GM19397 (cell line): Measurements from ENCODE around the gene UNKL.
"Not testable (repeated sequence)": the region's sequence is repeated elsewhere in the genome, so short reads cannot be mapped to it uniquely, and the experiment has no call there.

Experiments
- ATAC-seq: cut with Tn5 transposase; IDR thresholded peaks from one replicate; pipeline ENCODE4 v1.9.1; 2021; ENCODE audit warnings: mild to moderate bottlenecking, moderate library complexity; ENCODE audit not compliant: unreplicated experiment

UNKL gene

DNA sequence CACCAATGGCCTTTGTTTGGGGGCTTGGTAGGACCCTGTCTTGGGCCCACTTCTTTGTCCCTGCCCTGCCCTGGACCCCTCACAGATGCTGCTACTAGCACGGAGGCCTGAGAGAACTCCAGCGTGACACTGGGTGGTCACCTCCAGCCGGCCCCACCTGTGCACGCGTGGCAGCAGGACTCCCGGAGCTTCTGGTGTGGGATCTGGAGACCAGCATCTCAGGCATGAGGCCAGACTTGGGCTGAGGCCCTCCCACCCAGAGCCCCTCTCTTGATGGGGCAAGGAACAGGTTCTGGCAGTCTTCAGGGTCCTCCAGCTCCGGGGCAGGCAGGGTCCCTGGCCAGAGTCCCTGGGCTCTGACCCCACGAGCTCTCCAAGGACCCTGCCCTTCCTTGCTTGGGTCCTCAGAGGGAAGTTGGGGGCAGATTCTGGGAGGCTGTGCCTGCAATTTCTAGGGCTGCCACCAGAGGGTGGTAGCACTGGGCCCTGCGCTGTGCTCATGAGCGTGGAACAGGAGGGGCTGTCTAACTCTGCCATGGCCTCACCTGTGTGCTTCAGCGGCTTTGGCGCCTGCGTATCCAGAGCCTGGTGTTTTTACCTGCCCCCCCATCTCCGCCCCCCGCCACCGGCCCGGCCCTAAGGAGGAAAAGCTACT is 84.1 kb downstream of the UNKL start:
- no peak for ATAC-seq

DNA sequence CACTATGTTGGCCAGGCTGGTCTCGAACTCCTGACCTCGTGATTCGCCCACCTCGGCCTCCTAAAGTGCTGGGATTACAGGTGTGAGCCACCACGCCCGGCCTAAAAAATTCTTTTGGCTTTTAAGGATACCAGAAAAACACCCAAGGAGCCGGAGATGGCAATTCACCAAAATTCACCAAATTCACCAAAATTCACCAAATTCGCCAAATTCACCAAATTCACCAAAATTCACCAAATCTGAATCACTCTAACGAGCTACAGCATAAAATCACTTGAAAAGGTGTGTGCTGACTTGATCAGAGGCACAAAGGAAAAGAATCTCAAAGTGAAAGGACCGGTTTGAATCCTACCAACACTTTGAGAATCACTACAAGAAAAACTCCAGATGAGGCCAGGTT is 85.5 kb downstream of the UNKL start:
- ATAC-seq, result not testable (repeated sequence)

- ATAC-seq, result not testable (repeated sequence)
These were observed 86.4 kb downstream of the UNKL start for GRCh38 chr16:1328136-1328535.

DNA sequence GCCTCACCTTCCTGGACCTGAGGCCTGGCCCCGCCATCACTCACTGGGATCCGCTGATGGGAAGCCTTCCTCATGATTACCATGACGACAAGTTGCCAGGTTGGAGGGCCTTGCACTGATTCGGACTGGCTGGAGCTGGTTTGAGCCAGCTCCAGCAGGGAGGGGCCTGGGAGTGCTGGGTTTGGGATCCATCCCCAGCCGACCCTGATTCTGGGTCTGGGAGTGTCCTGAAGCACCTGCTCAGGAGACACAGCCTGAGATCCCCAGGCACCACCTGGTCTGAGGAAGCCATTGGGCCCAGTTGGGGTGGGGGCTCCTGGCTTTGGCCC is 86.9 kb downstream of the UNKL start:
- no peak for ATAC-seq

- no peak for ATAC-seq
These were observed 87.4 kb downstream of the UNKL start for GRCh38 chr16:1326946-1327618.

DNA sequence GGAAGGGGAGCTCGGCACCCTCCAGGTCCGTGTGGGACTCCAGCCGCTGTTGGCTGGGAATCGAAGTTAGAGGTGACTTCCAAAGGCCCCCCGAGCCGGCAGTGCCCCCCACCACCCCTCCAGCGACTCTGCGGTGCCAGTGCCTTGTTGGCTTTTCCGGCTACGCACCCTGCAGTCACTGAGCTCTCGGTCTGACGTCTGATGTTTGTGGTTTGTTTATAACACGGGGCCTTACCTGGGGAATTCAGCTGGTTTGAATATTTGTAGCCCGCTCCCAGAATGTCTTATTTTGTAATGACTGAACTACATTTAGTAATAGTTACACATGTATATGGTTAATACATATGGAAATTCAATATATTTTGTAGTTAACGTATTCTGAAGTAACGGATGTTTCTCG is 88.1 kb downstream of the UNKL start:
- no peak for ATAC-seq

DNA sequence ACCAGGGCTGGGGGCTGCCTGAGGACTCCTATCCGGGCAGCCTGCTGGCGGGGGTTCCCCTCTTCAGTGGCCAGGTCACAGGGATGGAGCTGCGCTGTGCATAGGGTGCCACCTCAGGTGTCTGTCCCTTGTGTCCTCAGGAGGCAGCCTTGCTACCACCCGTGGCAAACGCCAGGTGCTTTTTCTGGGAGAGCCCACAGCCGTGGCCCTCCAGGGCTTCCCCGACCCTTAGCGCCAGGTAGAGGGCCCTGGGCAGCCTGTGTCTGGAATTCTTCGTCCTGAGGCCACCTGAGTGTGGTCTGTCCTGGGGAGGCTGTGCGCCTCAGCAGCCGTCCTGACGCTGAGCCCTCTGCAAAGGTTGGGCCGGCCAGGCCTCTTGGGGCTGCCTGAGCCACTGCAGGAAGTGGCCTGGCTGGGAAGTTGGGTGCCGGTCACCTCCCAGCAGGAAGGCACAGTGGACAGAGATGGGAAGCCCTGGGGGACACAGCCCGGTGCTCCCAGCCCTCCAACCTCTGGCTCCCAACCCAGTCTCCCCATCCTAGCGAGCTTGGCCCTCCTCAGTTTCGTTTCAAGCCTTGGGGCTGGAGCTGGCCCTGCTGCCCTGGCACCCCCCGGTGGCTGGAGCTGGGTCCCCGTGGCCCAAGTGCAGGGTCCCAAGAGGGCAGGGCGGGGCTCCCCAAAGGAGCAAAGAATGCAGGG is 88.7 kb downstream of the UNKL start:
- ATAC-seq, result no peak

GRCh38 chr16:1325261-1325660 is 89.2 kb downstream of the UNKL start:
- no peak for ATAC-seq

GRCh38 chr16:1324286-1324826 is 90.1 kb downstream of the UNKL start:
- no peak for ATAC-seq

DNA sequence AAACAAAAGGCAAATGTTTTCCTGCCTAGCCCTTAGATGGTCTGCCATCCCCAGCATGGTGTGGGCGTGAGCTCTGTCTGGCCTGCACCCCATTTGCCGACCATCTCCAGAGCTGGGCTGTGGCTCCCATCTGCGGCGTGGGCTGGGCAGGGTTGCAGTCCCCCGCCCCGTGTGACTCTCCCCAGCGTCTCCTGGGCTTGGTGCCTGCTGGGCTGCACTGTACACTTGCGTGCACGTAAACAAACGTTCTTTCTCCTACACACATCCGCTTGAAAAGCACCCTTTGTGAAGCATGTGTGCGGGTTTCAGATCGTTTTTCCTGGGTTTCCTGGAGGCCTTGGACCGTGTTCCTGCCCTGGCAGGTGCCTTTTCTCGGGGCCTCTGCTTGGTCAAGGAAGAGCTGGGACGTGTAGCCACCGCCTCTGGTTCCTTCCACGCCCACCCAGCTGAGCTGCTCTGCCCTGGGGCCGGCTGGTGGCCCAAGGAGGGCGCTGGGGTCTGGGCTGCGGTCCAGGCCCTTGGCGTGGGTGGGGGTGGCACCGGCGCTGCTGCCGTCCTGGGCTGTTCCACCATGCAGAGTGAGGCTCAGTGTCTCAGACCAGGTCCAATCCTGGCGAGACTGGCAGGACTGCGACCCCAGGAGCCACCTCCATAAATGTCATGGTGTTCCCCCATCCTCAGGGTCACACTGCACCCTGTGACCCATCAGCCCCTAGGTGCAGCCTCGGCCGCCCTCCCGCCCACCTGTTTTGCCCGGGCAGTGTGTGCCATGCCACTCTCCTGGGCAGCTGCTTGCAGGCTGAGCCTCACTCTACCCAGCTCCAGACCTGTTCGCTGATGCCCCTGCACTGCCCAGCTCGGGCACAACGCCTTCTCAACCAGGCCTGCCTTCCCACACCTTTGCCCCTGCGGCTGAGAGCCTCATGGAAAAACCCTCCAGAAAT is 90.9 kb downstream of the UNKL start:
- ATAC-seq, result no peak

- ATAC-seq, result no peak
These were observed 92.1 kb downstream of the UNKL start for GRCh38 chr16:1322407-1322806.

- no peak for ATAC-seq
These were observed 93.8 kb downstream of the UNKL start for GRCh38 chr16:1320658-1321240.

GRCh38 chr16:1320097-1320496 is 94.4 kb downstream of the UNKL start:
- no peak for ATAC-seq

- ATAC-seq, result no peak
These were observed 95.5 kb downstream of the UNKL start for GRCh38 chr16:1319041-1319440.

- no peak for ATAC-seq
These were observed 96.3 kb downstream of the UNKL start for GRCh38 chr16:1318268-1318545.

GRCh38 chr16:1317479-1318267 is 96.8 kb downstream of the UNKL start:
- no peak for ATAC-seq

DNA sequence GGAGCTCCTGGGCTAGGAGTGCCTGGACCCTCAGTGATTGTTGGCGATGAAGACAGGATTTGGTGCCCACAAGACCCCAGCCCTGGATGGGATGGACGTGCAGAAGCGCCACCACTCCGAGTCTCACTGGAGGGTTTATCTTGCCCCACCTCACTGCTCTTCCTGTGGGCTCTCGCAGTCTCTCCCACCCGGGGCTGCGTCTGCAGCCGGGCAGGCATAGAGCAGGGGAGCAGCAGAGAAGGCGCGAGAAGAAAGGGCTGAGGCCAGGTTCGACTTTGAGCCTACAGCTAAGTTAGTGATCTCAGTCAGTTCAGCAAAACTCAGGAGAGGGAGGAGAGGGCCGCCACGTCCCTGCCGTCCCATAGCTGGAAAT is 98.5 kb downstream of the UNKL start:
- ATAC-seq, result no peak

GRCh38 chr16:1315081-1316032 is 99.1 kb downstream of the UNKL start:
- ATAC-seq, result no peak
